OCI-LY1 (cell line): ENCODE data around the gene MAP3K1.

Experiments
- H2AFZ ChIP-seq: fragments of 200-600 bp; sonication (generic), shearing (Covaris generic); 2 replicates; pipeline ENCODE4 v1.6.0; 2014; ENCODE audit warnings: antibody characterized with exemption, mild to moderate bottlenecking, low read length
- H3F3A ChIP-seq: fragments of 200-600 bp; sonication (generic), shearing (Covaris generic); 2 replicates; pipeline ENCODE4 v1.6.0; 2014; ENCODE audit warnings: mild to moderate bottlenecking, antibody characterized with exemption, low read length, moderate library complexity; ENCODE audit not compliant: insufficient read depth
- H3K27ac ChIP-seq: fragments of 200-600 bp; sonication (generic); 2 replicates; pipeline ENCODE4 v1.5.1; 2014; ENCODE audit warnings: low read length, mixed run types, mild to moderate bottlenecking, low read depth; ENCODE audit not compliant: poor library complexity, severe bottlenecking
- H3K27me3 ChIP-seq: fragments of 200-600 bp; sonication (generic); 2 replicates; pipeline ENCODE4 v1.6.0; 2014; ENCODE audit warnings: antibody characterized with exemption, mild to moderate bottlenecking, low read length, moderate library complexity; ENCODE audit not compliant: insufficient read depth
- H3K36me3 ChIP-seq: fragments of 200-600 bp; sonication (generic); 2 replicates; pipeline ENCODE4 v1.6.1; 2014; ENCODE audit warnings: mild to moderate bottlenecking, antibody characterized with exemption, low read length, moderate library complexity, mixed read lengths; ENCODE audit not compliant: insufficient read depth
- H3K4me1 ChIP-seq: fragments of 200-600 bp; sonication (generic); 2 replicates; pipeline ENCODE4 v1.5.1; 2014; ENCODE audit warnings: mild to moderate bottlenecking, low read length, moderate library complexity; ENCODE audit not compliant: insufficient read depth, severe bottlenecking
- H3K4me2 ChIP-seq: fragments of 200-600 bp; sonication (generic), shearing (Covaris generic); 2 replicates; pipeline ENCODE4 v1.6.1; 2014; ENCODE audit warnings: low read length
- H3K4me3 ChIP-seq: fragments of 200-600 bp; sonication (generic); 2 replicates; pipeline ENCODE4 v1.5.1; 2014; ENCODE audit warnings: low read length, low read depth, mild to moderate bottlenecking, mixed read lengths; ENCODE audit not compliant: poor library complexity, severe bottlenecking
- H3K79me2 ChIP-seq: fragments of 200-600 bp; shearing (Covaris generic); 2 replicates; pipeline ENCODE4 v1.6.1; 2016; ENCODE audit warnings: mixed run types, low read length, mixed read lengths; ENCODE audit not compliant: insufficient read depth
- H3K9ac ChIP-seq: fragments of 200-600 bp; sonication (generic), shearing (Covaris generic); 2 replicates; pipeline ENCODE4 v1.6.1; 2014; ENCODE audit warnings: mild to moderate bottlenecking, low read length, mixed read lengths
- H3K9me2 ChIP-seq: fragments of 200-600 bp; sonication (generic), shearing (Covaris generic); 2 replicates; pipeline ENCODE4 v1.6.1; 2014; ENCODE audit warnings: low read depth, mild to moderate bottlenecking, low read length, mixed read lengths
- H3K9me3 ChIP-seq: fragments of 200-600 bp; shearing (Covaris generic); 2 replicates; pipeline ENCODE4 v1.6.1; 2014; ENCODE audit warnings: low read length, mixed read lengths
- H4K20me1 ChIP-seq: fragments of 200-600 bp; sonication (generic), shearing (Covaris generic); 2 replicates; pipeline ENCODE4 v1.6.0; 2016; ENCODE audit warnings: mild to moderate bottlenecking, low read length; ENCODE audit not compliant: insufficient read depth
- CTCF ChIP-seq: fragments of 200-600 bp; sonication (generic), shearing (Covaris generic); IDR thresholded peaks from 2 replicates; pipeline ENCODE4 v1.5.1; 2017; ENCODE audit warnings: mild to moderate bottlenecking, antibody characterized with exemption, low read length, moderate library complexity, mixed read lengths
- EZH2 ChIP-seq: fragments of 200-600 bp; sonication (generic), shearing (Covaris generic); IDR thresholded peaks from 2 replicates; pipeline ENCODE4 v1.8.0; 2017; ENCODE audit warnings: borderline replicate concordance, mixed run types, mild to moderate bottlenecking, antibody characterized with exemption, low read length, moderate library complexity, mixed read lengths

Gene MAP3K1

GRCh38 chr5:56814963-56815657 lies at the start of gene MAP3K1:
TSS of gene MAP3K1 (plus strand) at chr5:56815549. CDS start at chr5:56815574, 25 bp downstream.
- Histone ChIP-seq H3K9me3 (no peaks in the 10 kb centered on the region), H3K4me3 (peak within 1 kb of the TSS; percentile 91), H4K20me1 (no peaks in the 10 kb centered on the region), H3K9me2 (no peaks in the 10 kb centered on the region), H3K27ac (peak within 1 kb of the TSS; percentile 84), H3K4me2 (peak within 1 kb of the TSS; percentile 91), H3K4me1 (peaks cover 59% of the 10 kb centered on the region), H3K9ac (peak within 1 kb of the TSS; percentile 88), H3K36me3 (no peaks in the 10 kb centered on the region), H3K27me3 (no peaks in the 10 kb centered on the region), H2AFZ (no peak within 1 kb of the TSS), H3K79me2 (peaks cover 42% of the 10 kb centered on the region), H3F3A (no peaks in the 10 kb centered on the region)
- TF ChIP-seq CTCF (peak; percentile 41), EZH2 (no peak)

GRCh38 chr5:56766926-56767325 lies 48.4 kb upstream of the MAP3K1 start:
- no peaks in the 10 kb centered on the region for H3F3A ChIP-seq
- TF ChIP-seq EZH2 (no peak), CTCF (no peak)
- H3K9me2 ChIP-seq: no peaks in the 10 kb centered on the region
- peak overlapping the region; percentile 73; the same call in 1 of the 2 replicates for H2AFZ ChIP-seq
- H3K27me3 ChIP-seq: no peaks in the 10 kb centered on the region
- no peaks in the 10 kb centered on the region for H4K20me1 ChIP-seq
- H3K79me2 ChIP-seq: no peaks in the 10 kb centered on the region
- no peaks in the 10 kb centered on the region for H3K9me3 ChIP-seq
- peaks cover 41% of the 10 kb centered on the region for H3K4me1 ChIP-seq
- no peak overlapping the region for H3K27ac ChIP-seq
- H3K36me3 ChIP-seq: no peaks in the 10 kb centered on the region
- no peak overlapping the region for H3K4me3 ChIP-seq
- H3K9ac ChIP-seq: no peak overlapping the region
- no peak overlapping the region for H3K4me2 ChIP-seq

- H3K4me2 ChIP-seq: no peak overlapping the region
- no peak for TF ChIP-seq EZH2
- TF ChIP-seq CTCF: no peak
- no peak overlapping the region for H3K9ac ChIP-seq
- H3K4me1 ChIP-seq: peaks cover 35% of the 10 kb centered on the region
- H3K4me3 ChIP-seq: no peak overlapping the region
- no peak overlapping the region for H3K27ac ChIP-seq
- no peaks in the 10 kb centered on the region for H3K9me2 ChIP-seq
- H2AFZ ChIP-seq: 0 out of 2 replicates have a peak overlapping the region, but pooled peaks have one; percentile 38
- H3K79me2 ChIP-seq: no peaks in the 10 kb centered on the region
- no peaks in the 10 kb centered on the region for H3K27me3 ChIP-seq
- no peaks in the 10 kb centered on the region for H3F3A ChIP-seq
- H3K36me3 ChIP-seq: no peaks in the 10 kb centered on the region
- H4K20me1 ChIP-seq: no peaks in the 10 kb centered on the region
- H3K9me3 ChIP-seq: no peaks in the 10 kb centered on the region
Measured at GRCh38 chr5:56769875-56770604, 45.3 kb upstream of the MAP3K1 start.
